ENCODE measurements around the gene DPM3.
"Not testable (repeated sequence)": the region's sequence is repeated elsewhere in the genome, so short reads cannot be mapped to it uniquely, and the experiment has no call there.

Gene DPM3

DNA sequence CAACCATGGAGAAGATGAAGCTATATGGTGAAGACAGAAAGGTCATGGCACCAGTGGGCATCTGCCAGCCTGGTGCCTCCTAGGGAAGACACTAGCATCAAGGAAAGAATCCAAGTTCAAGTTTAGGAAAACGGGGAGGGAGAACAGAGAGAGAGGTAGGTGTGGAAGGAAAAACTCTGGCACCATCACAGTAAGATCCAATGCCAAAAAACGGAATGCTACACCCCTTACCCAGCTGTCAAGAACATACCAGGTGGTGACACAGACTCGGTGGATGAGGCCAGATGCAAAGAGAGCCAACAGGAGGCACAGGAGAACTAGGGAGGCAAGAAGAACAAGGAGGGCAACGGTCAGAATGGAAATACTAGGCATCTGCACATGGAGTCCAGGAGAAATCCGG lies 29.2 kb upstream of the DPM3 start:
- Histone ChIP-seq H3K4me3 (ENCODE audit: severe bottlenecking) (no peak overlapping the region), H3K4me1 (ENCODE audit: insufficient read depth, poor library complexity, severe bottlenecking) (no peaks in the 10 kb centered on the region)

DNA sequence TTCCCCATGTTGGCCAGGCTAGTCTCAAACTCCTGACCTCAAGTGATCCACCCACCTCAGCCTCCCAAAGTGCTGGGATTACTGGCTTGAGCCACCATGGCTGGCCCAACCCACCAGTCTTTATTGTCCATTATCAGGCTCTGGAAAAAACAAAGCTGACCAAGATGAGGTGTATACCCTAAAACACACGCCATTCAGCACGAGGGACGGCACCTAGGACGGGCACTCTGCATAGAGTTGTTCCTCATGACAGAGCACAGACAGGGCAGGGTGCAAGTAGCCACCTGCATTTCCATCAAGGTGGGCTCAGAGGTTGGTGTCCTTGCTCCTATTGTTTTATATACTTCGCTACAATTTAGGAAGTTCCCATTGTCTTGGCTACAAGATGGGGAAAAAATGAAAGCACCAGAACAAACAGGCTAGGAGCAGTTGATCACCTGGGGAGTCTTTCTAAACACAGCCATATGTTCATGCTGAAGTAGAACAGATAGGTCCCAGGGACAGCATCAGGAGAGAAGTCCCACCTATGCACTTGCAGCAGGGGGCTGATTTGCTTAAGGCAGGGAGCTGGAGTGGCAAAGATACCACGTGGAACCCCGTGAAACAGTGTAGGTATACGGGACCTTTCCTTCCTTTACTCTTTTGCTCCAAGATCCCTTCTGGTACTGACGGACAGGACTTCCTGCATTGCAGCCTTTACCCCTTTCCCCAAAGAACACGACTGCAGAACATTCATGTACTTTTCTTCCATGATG lies 28.3 kb upstream of the DPM3 start:
- ATAC-seq (ENCODE audit: low read depth): no peak
- Histone ChIP-seq H3K36me3 (ENCODE audit: low read depth) (peaks cover 21% of the 10 kb centered on the region), H3K4me1 (ENCODE audit: insufficient read depth, poor library complexity, severe bottlenecking) (no peaks in the 10 kb centered on the region), H3K9me3 (ENCODE audit: severe bottlenecking) (no peaks in the 10 kb centered on the region), H3K27ac (ENCODE audit: poor library complexity, severe bottlenecking) (no peak overlapping the region), H3K27me3 (ENCODE audit: insufficient read depth, poor library complexity, severe bottlenecking) (no peaks in the 10 kb centered on the region), H3K4me3 (ENCODE audit: severe bottlenecking) (no peak overlapping the region)
- TF ChIP-seq, protein P1, sequence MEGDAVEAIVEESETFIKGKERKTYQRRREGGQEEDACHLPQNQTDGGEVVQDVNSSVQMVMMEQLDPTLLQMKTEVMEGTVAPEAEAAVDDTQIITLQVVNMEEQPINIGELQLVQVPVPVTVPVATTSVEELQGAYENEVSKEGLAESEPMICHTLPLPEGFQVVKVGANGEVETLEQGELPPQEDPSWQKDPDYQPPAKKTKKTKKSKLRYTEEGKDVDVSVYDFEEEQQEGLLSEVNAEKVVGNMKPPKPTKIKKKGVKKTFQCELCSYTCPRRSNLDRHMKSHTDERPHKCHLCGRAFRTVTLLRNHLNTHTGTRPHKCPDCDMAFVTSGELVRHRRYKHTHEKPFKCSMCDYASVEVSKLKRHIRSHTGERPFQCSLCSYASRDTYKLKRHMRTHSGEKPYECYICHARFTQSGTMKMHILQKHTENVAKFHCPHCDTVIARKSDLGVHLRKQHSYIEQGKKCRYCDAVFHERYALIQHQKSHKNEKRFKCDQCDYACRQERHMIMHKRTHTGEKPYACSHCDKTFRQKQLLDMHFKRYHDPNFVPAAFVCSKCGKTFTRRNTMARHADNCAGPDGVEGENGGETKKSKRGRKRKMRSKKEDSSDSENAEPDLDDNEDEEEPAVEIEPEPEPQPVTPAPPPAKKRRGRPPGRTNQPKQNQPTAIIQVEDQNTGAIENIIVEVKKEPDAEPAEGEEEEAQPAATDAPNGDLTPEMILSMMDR (IDR thresholded peaks at IDR 0.05; ENCODE audit: poor library complexity, severe bottlenecking): no peak
- no peak for DNase-seq (ENCODE audit: low spot score)

More for the DNA sequence above, 29.2 kb upstream of the DPM3 start:
- DNase-seq (ENCODE audit: low spot score): no peak
- H3K9me3 ChIP-seq (ENCODE audit: severe bottlenecking): no peaks in the 10 kb centered on the region
- no peak overlapping the region for H3K27ac ChIP-seq (ENCODE audit: poor library complexity, severe bottlenecking)
- peaks cover 21% of the 10 kb centered on the region for H3K36me3 ChIP-seq (ENCODE audit: low read depth)
- TF ChIP-seq, protein P1 (IDR thresholded peaks at IDR 0.05; ENCODE audit: poor library complexity, severe bottlenecking): no peak
- H3K27me3 ChIP-seq (ENCODE audit: insufficient read depth, poor library complexity, severe bottlenecking): no peaks in the 10 kb centered on the region
- ATAC-seq (ENCODE audit: low read depth): no peak

DNA sequence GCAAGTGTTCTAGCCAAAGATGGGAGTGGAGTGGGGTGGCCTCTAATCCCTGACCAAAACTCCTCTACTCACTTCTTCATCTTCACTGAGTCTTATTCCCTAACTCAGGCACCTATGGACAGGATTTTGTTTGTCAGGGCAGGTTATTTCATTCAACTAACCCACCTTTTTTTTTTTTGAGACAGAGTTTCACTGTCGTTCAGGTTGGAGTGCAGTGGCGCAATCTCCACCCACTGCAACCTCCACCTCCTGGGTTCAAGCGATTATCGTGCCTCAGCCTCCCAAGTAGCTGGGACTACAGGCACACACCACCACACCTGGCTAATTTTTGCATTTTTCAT lies 27.7 kb upstream of the DPM3 start:
- H3K36me3 ChIP-seq (ENCODE audit: low read depth): peaks cover 21% of the 10 kb centered on the region
- H3K27me3 ChIP-seq (ENCODE audit: insufficient read depth, poor library complexity, severe bottlenecking); H3K27ac ChIP-seq (ENCODE audit: poor library complexity, severe bottlenecking); H3K9me3 ChIP-seq (ENCODE audit: severe bottlenecking); DNase-seq (ENCODE audit: low spot score); H3K4me1 ChIP-seq (ENCODE audit: insufficient read depth, poor library complexity, severe bottlenecking); H3K4me3 ChIP-seq (ENCODE audit: severe bottlenecking); ATAC-seq (ENCODE audit: low read depth): not testable (repeated sequence)
- TF ChIP-seq, protein P1 (IDR thresholded peaks at IDR 0.05; ENCODE audit: poor library complexity, severe bottlenecking): peak; percentile 65

DNA sequence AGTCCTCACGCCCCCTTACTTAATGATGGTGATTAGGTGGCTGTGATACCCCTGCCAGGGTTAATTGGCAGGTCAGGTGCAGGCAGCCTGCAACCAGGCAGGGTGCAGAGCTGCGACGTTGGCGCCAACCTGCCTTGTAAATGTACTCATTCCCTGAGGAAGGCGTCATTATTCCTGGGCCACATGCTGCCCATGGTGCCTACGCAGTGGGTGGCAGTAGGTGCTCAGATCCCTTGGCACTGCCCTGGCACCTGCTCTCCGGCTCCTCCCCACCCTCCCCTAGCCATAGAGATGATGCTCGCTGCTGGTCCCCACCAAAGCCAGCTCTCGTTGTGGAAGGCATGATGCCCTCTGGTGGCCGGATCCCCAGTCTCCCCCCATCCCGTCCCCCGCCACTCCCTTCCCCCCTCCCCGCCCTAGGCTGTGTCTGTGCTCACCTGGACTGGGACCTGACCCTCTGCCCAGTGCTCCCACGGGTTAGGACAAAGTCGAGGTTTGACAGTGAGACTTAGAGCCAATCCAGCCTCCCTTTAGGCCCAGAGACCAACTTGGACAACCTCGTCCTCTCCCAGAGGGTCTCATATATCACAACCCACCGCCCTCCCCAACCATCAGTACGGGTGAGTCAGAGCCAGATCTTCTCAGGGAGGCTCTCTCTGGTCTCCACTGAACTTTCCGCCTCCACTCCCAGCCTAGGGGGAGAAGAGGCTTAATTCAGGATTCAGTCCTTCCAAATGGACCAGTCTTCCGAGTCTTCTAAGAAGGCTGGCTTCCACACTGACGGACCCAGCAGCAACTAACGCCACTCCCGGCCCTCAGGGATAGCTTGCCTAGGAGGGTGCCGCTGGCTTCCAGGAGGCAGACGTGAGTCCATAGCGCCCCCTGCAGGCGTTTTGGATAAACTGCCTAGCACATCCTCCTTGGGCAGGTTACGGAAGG lies 27.1 kb upstream of the DPM3 start:
- Histone ChIP-seq H3K27me3 (ENCODE audit: insufficient read depth, poor library complexity, severe bottlenecking) (no peaks in the 10 kb centered on the region), H3K9me3 (ENCODE audit: severe bottlenecking) (no peaks in the 10 kb centered on the region), H3K4me3 (ENCODE audit: severe bottlenecking) (peak overlapping the region; percentile 4), H3K27ac (ENCODE audit: poor library complexity, severe bottlenecking) (no peak overlapping the region), H3K4me1 (ENCODE audit: insufficient read depth, poor library complexity, severe bottlenecking) (no peaks in the 10 kb centered on the region), H3K36me3 (ENCODE audit: low read depth) (peaks cover 21% of the 10 kb centered on the region)
- DNase-seq (ENCODE audit: low spot score) (peak; percentile 83), ATAC-seq (ENCODE audit: low read depth) (peak; percentile 75)
- TF ChIP-seq, protein P1 (IDR thresholded peaks at IDR 0.05; ENCODE audit: poor library complexity, severe bottlenecking): peak; percentile 94

Data from RWPE2 (cell line).